IgD-negative memory B cell (primary cell): ENCODE data around the gene WNK4. TPM values are rescaled to one million over a fixed set of nuclear protein-coding genes. Genes with fewer than 3 reads are reported as not detected.

Source experiments
- H3K27ac Mint-ChIP-seq, 3 donors: one replicate each; pipeline ENCODE4 v1.8.0; 2020 to 2022; ENCODE audit warnings: mild to moderate bottlenecking in 3 of 3, mixed read lengths in 3 of 3, moderate library complexity in 1 of 3
- H3K27me3 Mint-ChIP-seq: one replicate; pipeline ENCODE4 v1.8.0; 2021; ENCODE audit warnings: mixed read lengths
- H3K36me3 Mint-ChIP-seq: one replicate; pipeline ENCODE4 v1.8.0; 2020; ENCODE audit warnings: mild to moderate bottlenecking, mixed read lengths
- H3K4me1 Mint-ChIP-seq, 3 donors: one replicate each; pipeline ENCODE4 v1.8.0; 2020 to 2022; ENCODE audit warnings: mixed read lengths in 3 of 3, mild to moderate bottlenecking in 1 of 3
- H3K4me3 Mint-ChIP-seq, 4 donors: one replicate each; pipeline ENCODE4 v1.8.0; 2020 to 2022; ENCODE audit warnings: mild to moderate bottlenecking in 4 of 4, mixed read lengths in 4 of 4, moderate library complexity in 3 of 4
- H3K9me3 Mint-ChIP-seq, 3 donors: one replicate each; pipeline ENCODE4 v1.8.0; 2020 to 2021; ENCODE audit warnings: mixed read lengths in 3 of 3, mild to moderate bottlenecking in 1 of 3
- polyA plus RNA-seq: library from polyadenylated mRNA; unstranded; fragments of 300-500 nt; fragmentation: Illumina TruSeq; gene quantifications from one replicate; pipeline ENCODE4 v1.2.3, GENCODE V29; 2021

Gene WNK4
- polyA plus RNA-seq, 1 donor from 2014 or later = not detected

DNA sequence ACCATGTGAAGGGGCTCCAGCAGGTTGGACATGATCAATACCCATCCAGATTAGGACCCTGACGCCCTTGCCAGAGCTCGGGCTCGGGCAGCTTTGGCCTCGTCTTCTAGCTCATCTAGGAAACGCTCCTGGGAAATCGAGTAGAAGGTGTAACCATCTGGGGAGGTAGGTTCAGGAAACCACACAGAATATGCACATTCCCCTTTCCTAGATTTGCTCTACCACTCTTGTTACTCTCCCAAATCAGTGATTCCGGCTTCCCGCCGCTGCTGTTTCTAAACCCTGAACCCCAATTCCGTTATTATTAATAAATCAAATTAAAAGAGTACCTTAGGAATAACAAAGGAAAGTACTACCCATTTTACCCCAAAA, 17.6 kb downstream of the WNK4 start:
- H3K36me3 Mint-ChIP-seq = peaks cover 6% of the 10 kb centered on the region
- H3K9me3 Mint-ChIP-seq = no peaks in the 10 kb centered on the region
- H3K27me3 Mint-ChIP-seq = no peaks in the 10 kb centered on the region
- peak overlapping the region; percentile 95 to 98 (median 98) for H3K4me3 Mint-ChIP-seq
- peak overlapping the region in 2 of 3 donors; percentile 50 to 90 for H3K27ac Mint-ChIP-seq
- H3K4me1 Mint-ChIP-seq = peaks cover 9 to 17% (median 13%) of the 10 kb centered on the region in 3 donors

DNA sequence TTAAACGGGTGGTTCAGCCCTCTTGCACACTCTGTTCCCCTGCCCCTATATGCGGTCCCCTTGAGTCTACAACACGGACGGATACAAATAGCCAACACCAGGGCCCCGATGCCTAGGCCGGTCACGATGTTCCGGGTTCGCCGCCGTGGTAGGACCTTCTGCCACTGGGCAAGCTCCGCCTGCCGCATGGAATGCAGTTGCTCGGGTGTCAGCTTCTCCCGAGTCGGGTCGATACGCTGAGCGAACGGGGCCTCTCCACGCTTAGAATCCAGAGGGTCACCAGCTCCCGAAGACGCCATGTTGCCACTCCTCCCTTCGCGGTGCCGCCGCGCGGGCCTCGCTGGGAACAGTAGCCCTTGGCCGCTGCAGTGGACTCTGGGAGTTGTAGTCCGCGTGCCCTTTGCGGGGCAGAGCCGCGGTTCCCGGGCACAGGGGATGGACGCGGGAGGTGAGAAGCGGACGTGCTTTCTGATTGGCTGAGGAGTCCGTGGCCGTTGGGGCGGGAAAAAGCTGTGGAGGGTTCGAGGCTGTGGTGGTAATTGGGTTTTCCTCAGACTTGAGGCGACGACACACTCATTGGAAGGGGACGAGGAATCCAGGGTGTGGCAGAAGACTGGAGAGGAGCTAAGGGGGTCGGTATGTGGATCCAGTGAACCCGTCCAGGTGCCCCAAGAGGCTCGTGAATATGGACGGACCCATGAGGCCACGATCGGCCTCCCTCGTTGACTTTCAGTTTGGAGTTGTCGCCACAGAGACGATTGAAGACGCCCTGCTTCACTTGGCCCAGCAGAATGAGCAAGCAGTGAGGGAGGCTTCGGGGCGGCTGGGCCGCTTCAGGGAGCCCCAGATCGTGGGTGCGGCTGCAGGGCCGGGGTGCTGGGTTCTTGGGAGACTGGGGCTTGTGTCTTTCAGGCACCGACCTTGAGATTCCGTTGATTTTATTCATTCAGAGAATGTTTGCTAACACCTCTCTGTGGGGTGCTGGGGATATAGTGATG, 18.3 kb downstream of the WNK4 start, which contains the start of the genes CNTD1 and COA3:
TSS of gene CNTD1 (plus strand) at position 479 of the 998 bp plus-strand sequence. CDS start at position 686, 207 bp downstream.
TSS of gene COA3 (minus strand) at position 322 of the 998 bp plus-strand sequence. CDS start at position 299, 23 bp downstream.
- H3K36me3 Mint-ChIP-seq = peaks cover 6% of the 10 kb centered on the region
- H3K27ac Mint-ChIP-seq = peak within 1 kb of the TSS; percentile 54 to 90 (median 67)
- peaks cover 9 to 17% (median 13%) of the 10 kb centered on the region in 3 donors for H3K4me1 Mint-ChIP-seq
- no peaks in the 10 kb centered on the region for H3K27me3 Mint-ChIP-seq
- peak within 1 kb of the TSS; percentile 95 to 98 (median 98) for H3K4me3 Mint-ChIP-seq
- no peaks in the 10 kb centered on the region for H3K9me3 Mint-ChIP-seq

- Mint-ChIP-seq H3K4me3 (no peak overlapping the region), H3K4me1 (peaks cover 4 to 6% (median 5%) of the 10 kb centered on the region in 3 donors), H3K36me3 (peaks cover 4% of the 10 kb centered on the region), H3K9me3 (no peaks in the 10 kb centered on the region), H3K27ac (no peak overlapping the region), H3K27me3 (no peaks in the 10 kb centered on the region)
Observed at GRCh38 chr17:42803074-42803883, 22.9 kb downstream of the WNK4 start.

GRCh38 chr17:42804918-42805367, 24.5 kb downstream of the WNK4 start:
- Mint-ChIP-seq H3K4me3 (no peak overlapping the region), H3K27ac (no peak overlapping the region), H3K27me3 (no peaks in the 10 kb centered on the region), H3K36me3 (no peaks in the 10 kb centered on the region), H3K4me1 (no peaks in the 10 kb centered on the region), H3K9me3 (no peaks in the 10 kb centered on the region)

- Mint-ChIP-seq H3K4me3 (no peak overlapping the region), H3K4me1 (no peaks in the 10 kb centered on the region), H3K9me3 (no peaks in the 10 kb centered on the region), H3K27me3 (no peaks in the 10 kb centered on the region), H3K36me3 (no peaks in the 10 kb centered on the region), H3K27ac (no peak overlapping the region)
Observed at GRCh38 chr17:42806249-42806648, 25.8 kb downstream of the WNK4 start.

DNA sequence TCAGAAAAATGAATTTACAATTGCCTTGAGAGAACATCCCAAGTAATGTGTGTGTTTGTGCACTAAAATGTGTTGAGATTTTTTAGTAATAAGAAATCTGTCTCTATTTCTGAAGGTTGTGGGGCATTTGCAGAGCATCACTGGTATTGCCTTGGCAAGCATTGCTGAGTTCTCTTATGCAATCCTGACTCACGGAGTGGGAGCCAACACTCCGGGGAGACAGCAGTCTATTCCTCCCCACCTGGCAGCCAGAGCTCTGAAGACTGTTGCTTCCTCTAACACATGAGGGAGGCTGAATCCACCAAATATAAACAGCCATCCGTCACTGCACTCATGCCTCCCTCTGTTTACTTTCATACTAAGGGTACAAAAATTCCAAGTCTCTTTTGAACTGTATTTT, 28.8 kb downstream of the WNK4 start:
- Mint-ChIP-seq H3K4me1 (peaks cover 0 to 1% (median 0%) of the 10 kb centered on the region in 3 donors), H3K27me3 (no peaks in the 10 kb centered on the region), H3K27ac (peak overlapping the region in 1 of 3 donors; percentile 86), H3K4me3 (no peak overlapping the region), H3K36me3 (no peaks in the 10 kb centered on the region), H3K9me3 (no peaks in the 10 kb centered on the region)

DNA sequence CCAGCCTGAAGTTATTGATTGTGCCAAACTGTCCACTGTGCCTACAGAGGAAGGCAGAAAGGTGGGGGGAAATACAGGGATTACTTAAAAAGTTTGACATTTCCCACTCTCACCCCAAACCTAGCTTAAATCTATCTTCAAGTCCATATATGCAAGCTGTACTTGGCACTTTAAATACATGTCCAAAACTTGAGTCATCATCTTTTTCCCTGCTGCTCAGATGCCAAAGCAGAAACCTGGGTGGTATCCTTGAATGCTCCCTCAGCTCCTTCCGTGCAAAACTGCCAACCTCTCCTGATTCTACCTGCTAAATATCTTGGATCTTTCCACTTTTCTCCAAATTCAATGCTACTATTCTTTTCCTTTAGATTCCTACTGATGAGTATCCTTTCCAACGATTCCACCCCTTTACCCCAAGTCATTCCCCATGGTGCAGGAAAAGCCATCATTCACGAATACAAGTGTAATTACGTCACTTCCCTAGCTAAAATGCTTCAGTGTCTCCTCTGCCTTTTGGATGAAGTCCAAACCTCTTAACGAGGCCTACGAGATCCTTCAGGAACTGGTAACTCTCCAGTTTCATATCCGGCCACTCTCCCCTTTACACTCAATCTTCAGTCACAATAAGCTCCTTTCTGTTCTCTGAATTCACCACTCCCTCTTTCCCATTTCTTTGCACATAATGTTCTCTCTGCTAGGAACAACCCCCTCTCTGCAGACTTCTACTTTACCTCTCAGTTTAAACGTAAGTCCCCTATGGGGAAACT, 34.4 kb downstream of the WNK4 start:
- Mint-ChIP-seq H3K36me3 (peaks cover 8% of the 10 kb centered on the region), H3K4me3 (no peak overlapping the region), H3K4me1 (peaks cover 0 to 1% (median 1%) of the 10 kb centered on the region in 3 donors), H3K27ac (no peak overlapping the region), H3K27me3 (no peaks in the 10 kb centered on the region), H3K9me3 (no peaks in the 10 kb centered on the region)

DNA sequence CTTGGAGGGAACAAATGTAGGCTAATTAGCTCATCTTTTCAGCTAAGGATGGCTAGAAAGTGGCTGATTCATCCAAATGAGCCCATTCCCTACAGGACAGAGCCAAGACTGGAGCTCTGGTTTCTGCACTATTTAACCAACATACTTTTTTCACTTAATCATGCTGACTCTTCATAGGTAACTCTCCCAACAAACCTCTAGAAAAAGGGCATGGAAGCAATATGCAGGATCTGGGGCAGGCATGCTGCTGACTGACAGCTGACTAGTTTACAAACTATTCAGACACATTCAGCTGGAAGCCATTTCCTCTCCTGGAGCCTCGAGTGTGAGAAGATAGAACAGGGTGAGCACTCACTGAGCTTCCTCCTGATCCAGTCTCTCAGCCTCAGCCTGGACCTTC, 37.5 kb downstream of the WNK4 start:
- Mint-ChIP-seq H3K9me3 (no peaks in the 10 kb centered on the region), H3K36me3 (peaks cover 8% of the 10 kb centered on the region), H3K4me1 (peaks cover 4 to 16% (median 7%) of the 10 kb centered on the region in 3 donors)

GRCh38 chr17:42818379-42818778, 38.0 kb downstream of the WNK4 start:
- H3K9me3 Mint-ChIP-seq = no peaks in the 10 kb centered on the region
- H3K4me3 Mint-ChIP-seq = no peak overlapping the region
- H3K27ac Mint-ChIP-seq = no peak overlapping the region

More for the DNA sequence above, 37.5 kb downstream of the WNK4 start:
- peak overlapping the region in 1 of 4 donors; percentile 23 for H3K4me3 Mint-ChIP-seq
- H3K27ac Mint-ChIP-seq = no peak overlapping the region
- no peaks in the 10 kb centered on the region for H3K27me3 Mint-ChIP-seq

GRCh38 chr17:42819939-42820535, 39.6 kb downstream of the WNK4 start:
- Mint-ChIP-seq H3K27ac (peak overlapping the region in 1 of 3 donors; percentile 22), H3K9me3 (no peaks in the 10 kb centered on the region), H3K4me3 (peak overlapping the region in 1 of 4 donors; percentile 80), H3K4me1 (peaks cover 11 to 28% (median 13%) of the 10 kb centered on the region in 3 donors), H3K36me3 (peaks cover 8% of the 10 kb centered on the region), H3K27me3 (no peaks in the 10 kb centered on the region)

More at GRCh38 chr17:42818379-42818778, 38.0 kb downstream of the WNK4 start:
- peaks cover 8% of the 10 kb centered on the region for H3K36me3 Mint-ChIP-seq
- H3K27me3 Mint-ChIP-seq = no peaks in the 10 kb centered on the region
- H3K4me1 Mint-ChIP-seq = peaks cover 5 to 17% (median 7%) of the 10 kb centered on the region in 3 donors

GRCh38 chr17:42821176-42821575, 40.8 kb downstream of the WNK4 start:
- peaks cover 11 to 28% (median 13%) of the 10 kb centered on the region in 3 donors for H3K4me1 Mint-ChIP-seq
- no peaks in the 10 kb centered on the region for H3K9me3 Mint-ChIP-seq
- H3K27me3 Mint-ChIP-seq = no peaks in the 10 kb centered on the region
- peaks cover 5% of the 10 kb centered on the region for H3K36me3 Mint-ChIP-seq
- peak overlapping the region in 2 of 3 donors; percentile 39 to 61 for H3K27ac Mint-ChIP-seq
- H3K4me3 Mint-ChIP-seq = peak overlapping the region in 1 of 4 donors; percentile 85

- Mint-ChIP-seq H3K27ac (peak overlapping the region in 1 of 3 donors; percentile 86), H3K9me3 (no peaks in the 10 kb centered on the region), H3K4me1 (peaks cover 6 to 17% (median 12%) of the 10 kb centered on the region in 3 donors), H3K27me3 (peaks cover 2% of the 10 kb centered on the region), H3K36me3 (peaks cover 2% of the 10 kb centered on the region), H3K4me3 (peak overlapping the region in 1 of 4 donors; percentile 13)
Observed at GRCh38 chr17:42827472-42827871, 47.1 kb downstream of the WNK4 start.

DNA sequence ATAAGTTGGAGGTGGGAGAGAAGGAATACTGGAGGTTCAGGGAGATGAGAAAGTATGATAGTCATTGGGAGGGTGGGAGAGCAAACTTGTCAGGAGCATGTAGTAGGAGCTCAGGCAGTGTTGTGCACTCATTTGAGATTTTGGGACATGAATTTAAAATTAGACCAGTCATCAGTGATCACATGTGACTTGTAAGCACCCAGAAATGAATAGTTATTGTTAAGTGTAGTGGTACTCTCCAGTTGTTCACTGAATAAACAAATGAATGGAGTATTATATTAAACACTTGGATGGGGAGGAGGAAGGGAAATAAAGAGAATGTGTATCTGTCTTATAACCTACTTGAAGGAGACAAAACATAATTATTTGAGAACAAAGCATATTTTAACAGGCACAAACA, 50.6 kb downstream of the WNK4 start:
- Mint-ChIP-seq H3K27me3 (peaks cover 2% of the 10 kb centered on the region), H3K27ac (peak overlapping the region in 1 of 3 donors; percentile 47), H3K4me1 (peaks cover 10 to 17% (median 14%) of the 10 kb centered on the region in 3 donors), H3K4me3 (peak overlapping the region in 2 of 4 donors; percentile 53 to 84), H3K36me3 (peaks cover 2% of the 10 kb centered on the region), H3K9me3 (no peaks in the 10 kb centered on the region)
